NB4 (cell line): ENCODE measurements around the gene TAF3.

Experiments
- DNase-seq: peaks from one replicate; pipeline ENCODE4 v3.0.0; 2010; ENCODE audit warnings: low read depth
- H3K4me3 ChIP-seq: one replicate; pipeline ENCODE4 v1.5.1; 2011; ENCODE audit warnings: mild to moderate bottlenecking, low read depth, low read length, moderate library complexity
- CTCF ChIP-seq: IDR thresholded peaks from one replicate; pipeline ENCODE4 v1.5.1; 2012; ENCODE audit warnings: low read depth, low read length
- MAX ChIP-seq: IDR thresholded peaks from 2 replicates; pipeline ENCODE4 v1.6.1; 2011; ENCODE audit warnings: low read depth, low read length
- MYC ChIP-seq: IDR thresholded peaks from 2 replicates; pipeline ENCODE4 v1.6.1; 2011; ENCODE audit warnings: low read depth, low read length
- POLR2A ChIP-seq: IDR thresholded peaks from 2 replicates; pipeline ENCODE4 v1.6.1; 2011; ENCODE audit warnings: mild to moderate bottlenecking; ENCODE audit not compliant: insufficient read length; ENCODE audit errors: extremely low read depth

The TAF3 gene

GRCh38 chr10:7942859-7943258 is 124.6 kb downstream of the TAF3 start:
- H3K4me3 ChIP-seq, result no peak overlapping the region
- DNase-seq, result no peak
- TF ChIP-seq CTCF (no peak), MAX (no peak)

- TF ChIP-seq CTCF (no peak), MYC (no peak), MAX (no peak), POLR2A (no peak)
- H3K4me3 ChIP-seq, result no peak overlapping the region
- DNase-seq, result no peak
Measured at GRCh38 chr10:7944215-7944480, 125.8 kb downstream of the TAF3 start.

- TF ChIP-seq POLR2A (no peak), MAX (no peak), CTCF (no peak), MYC (no peak)
- H3K4me3 ChIP-seq, result no peak overlapping the region
- DNase-seq, result no peak
Measured at GRCh38 chr10:7944537-7944936, 126.2 kb downstream of the TAF3 start.

GRCh38 chr10:7945034-7945433 is 126.7 kb downstream of the TAF3 start:
- no peak for TF ChIP-seq POLR2A
- no peak for TF ChIP-seq MYC
- TF ChIP-seq CTCF, result no peak
- no peak for TF ChIP-seq MAX
- H3K4me3 ChIP-seq, result no peak overlapping the region
- DNase-seq, result no peak

- DNase-seq, result no peak
- H3K4me3 ChIP-seq, result no peak overlapping the region
- no peak for TF ChIP-seq CTCF
- TF ChIP-seq MAX, result no peak
Measured at GRCh38 chr10:7945469-7946187, 127.3 kb downstream of the TAF3 start.
